Activated naive CD4-positive, alpha-beta T cell (primary cell): ENCODE results near the gene GRIN2C.

ENCODE experiments used
- DNase-seq, 4 experiments: peaks; one replicate each; lab custom pipeline; 2025; lab: John Stamatoyannopoulos, UW

The GRIN2C gene

GRCh38 chr17:74864297-74864865, 4.7 kb upstream of the GRIN2C start:
- DNase-seq, result no peak

GRCh38 chr17:74863420-74864296, 4.0 kb upstream of the GRIN2C start:
- no peak for DNase-seq

GRCh38 chr17:74862919-74863318, 3.2 kb upstream of the GRIN2C start:
- DNase-seq, result no peak

- DNase-seq, result peak; percentile 35 to 60 (median 48)
These were observed 2.6 kb upstream of the GRIN2C start for GRCh38 chr17:74862108-74862901.

- DNase-seq, result no peak
These were observed 2.0 kb upstream of the GRIN2C start for GRCh38 chr17:74861662-74862107.

GRCh38 chr17:74860872-74861661, 1.4 kb upstream of the GRIN2C start:
- no peak for DNase-seq

GRCh38 chr17:74860229-74860871, 665 bp upstream of the GRIN2C start:
- DNase-seq, result no peak

- DNase-seq, result no peak
These were observed 820 bp downstream of the GRIN2C start for GRCh38 chr17:74858672-74859458.

GRCh38 chr17:74857191-74857590, 2.5 kb downstream of the GRIN2C start:
- no peak for DNase-seq

GRCh38 chr17:74856112-74856511, 3.6 kb downstream of the GRIN2C start:
- no peak for DNase-seq

GRCh38 chr17:74855323-74855722, 4.4 kb downstream of the GRIN2C start:
- DNase-seq, result no peak

GRCh38 chr17:74854792-74855191, 4.9 kb downstream of the GRIN2C start:
- DNase-seq, result no peak

- no peak for DNase-seq
These were observed 6.0 kb downstream of the GRIN2C start for GRCh38 chr17:74853669-74854068.

- DNase-seq, result no peak
These were observed 6.7 kb downstream of the GRIN2C start for GRCh38 chr17:74853048-74853397.

- DNase-seq, result peak in 2 of 4 experiments; percentile 41 to 69
These were observed 7.2 kb downstream of the GRIN2C start for GRCh38 chr17:74852237-74853047.

- no peak for DNase-seq
These were observed 8.0 kb downstream of the GRIN2C start for GRCh38 chr17:74851612-74852236.

GRCh38 chr17:74850914-74851313, 8.8 kb downstream of the GRIN2C start:
- no peak for DNase-seq

- DNase-seq, result no peak
These were observed 9.4 kb downstream of the GRIN2C start for GRCh38 chr17:74850310-74850709.
